SH-SY5Y (cell line): ENCODE measurements around the gene LRRTM3.

Experiments used
- GATA2 ChIP-seq: IDR thresholded peaks from 2 replicates; pipeline ENCODE4 v1.6.1; 2011; ENCODE audit warnings: mild to moderate bottlenecking, low read depth, low read length
- GATA3 ChIP-seq: IDR thresholded peaks from 2 replicates; pipeline ENCODE4 v1.6.1; 2011; ENCODE audit warnings: low read depth, mild to moderate bottlenecking, low read length, moderate library complexity

DNA sequence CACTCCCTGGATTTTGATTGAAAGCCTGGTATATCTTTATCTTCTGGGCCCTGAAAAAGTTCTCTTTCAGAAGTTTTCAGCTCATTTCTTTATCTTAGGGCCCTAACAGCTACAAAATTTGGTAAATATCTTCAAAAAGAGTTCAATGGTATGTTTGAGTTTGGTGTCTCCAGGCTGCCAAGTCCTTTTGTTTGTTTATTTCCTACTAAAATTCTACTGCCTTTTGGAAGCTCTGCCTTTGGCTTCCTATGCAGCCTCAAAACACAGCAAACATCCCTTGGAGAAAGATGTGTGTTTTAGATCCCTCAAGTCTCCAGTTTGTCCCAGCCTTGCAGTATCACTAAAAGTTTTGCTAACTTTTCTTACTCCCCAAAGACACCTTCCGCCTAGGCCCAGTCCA lies 146.8 kb downstream of the LRRTM3 start:
- no peak for TF ChIP-seq GATA3
- TF ChIP-seq GATA2, result no peak
